ENCODE results near the gene ADM2. TPM values are rescaled to one million over a fixed set of nuclear protein-coding genes. Genes with fewer than 3 reads are reported as not detected.
A peak's percentile ranks its signal among the peaks of the same experiment; 100 is the strongest.

Gene ADM2
- total and polyA plus RNA-seq, 3 experiments from 2014 or later: 0.24 to 3.5 (median 3.4) TPM

GRCh38 chr22:50437511-50438304, 43.6 kb upstream of the ADM2 start:
- no peaks in the 10 kb centered on the region for H3K9me3 ChIP-seq (ENCODE audit: low read length)
- Mint-ChIP-seq H3K4me3 (no peak overlapping the region), H3K27me3 (no peaks in the 10 kb centered on the region), H3K9me3 (no peaks in the 10 kb centered on the region), H3K4me1 (peaks cover 0 to 3% (median 0%) of the 10 kb centered on the region in 3 donors), H3K27ac (peak overlapping the region in 2 of 8 donors; percentile 14 to 50), H3K36me3 (peaks cover 0 to 65% (median 2%) of the 10 kb centered on the region in 3 donors)
- no peaks in the 10 kb centered on the region for H3K4me1 ChIP-seq (ENCODE audit: insufficient read depth, low read length)
- H3K27ac ChIP-seq (ENCODE audit: low read depth, low read length): no peak overlapping the region
- no peak for DNase-seq
- ChIA-PET CTCF (interaction anchor here (1.8 kb wide), 1 partner anchor 60 kb away, joined by 8 read pairs; no protein-coding TSS in a partner anchor), POLR2A (no interaction called here)
- H3K4me3 ChIP-seq (ENCODE audit: low read length): no peak overlapping the region
- peaks cover 5% of the 10 kb centered on the region for H3K36me3 ChIP-seq (ENCODE audit: insufficient read depth, low read length)
- H3K27me3 ChIP-seq (ENCODE audit: insufficient read depth, low read length, poor library complexity, severe bottlenecking): no peaks in the 10 kb centered on the region

DNA sequence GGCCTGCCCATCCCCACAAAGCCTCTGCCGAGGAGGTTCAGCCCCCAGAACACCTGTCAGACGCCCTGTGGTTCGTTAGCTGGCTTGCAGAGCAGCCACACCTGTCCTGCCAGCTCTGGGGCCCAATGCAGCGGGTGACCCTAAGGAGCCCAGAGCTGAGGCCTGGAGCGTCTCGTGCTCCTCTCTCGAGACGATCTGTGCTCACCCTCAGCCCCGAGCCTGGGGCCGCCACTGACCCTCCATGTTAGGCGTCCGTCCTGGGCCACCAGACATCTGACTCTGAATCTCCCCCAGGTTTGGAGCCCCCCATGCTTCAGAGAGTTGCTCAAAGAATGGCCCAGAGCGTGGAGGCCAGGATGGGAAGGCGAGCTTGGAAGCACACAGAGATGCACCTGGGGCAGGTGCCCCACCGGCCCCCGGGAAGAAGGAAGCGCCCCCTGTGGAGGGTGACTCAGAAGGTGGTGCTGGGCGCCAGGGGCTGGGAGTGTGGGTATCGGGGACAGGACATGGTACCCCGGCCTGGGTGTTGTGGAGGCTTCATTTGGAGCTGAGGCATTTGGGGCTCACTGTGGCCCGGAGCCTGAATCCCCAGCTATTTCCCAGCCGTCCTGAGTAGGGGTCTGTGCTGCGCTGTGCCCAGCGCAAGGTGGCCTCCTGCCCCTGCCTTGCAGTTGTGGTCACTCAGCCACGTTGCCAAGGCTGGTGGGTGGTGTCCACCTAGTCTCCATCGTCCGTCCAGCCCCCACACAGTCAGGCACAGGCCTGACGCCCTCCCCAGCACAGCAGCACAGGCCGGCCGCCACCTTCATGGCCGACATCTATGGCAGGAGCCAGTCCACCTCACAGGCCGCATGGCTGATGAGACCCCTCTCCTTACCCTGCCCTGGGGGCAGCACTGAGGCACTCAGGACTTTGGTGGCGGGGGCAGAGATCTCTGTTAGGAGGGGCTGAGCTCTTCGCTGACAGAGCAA, 42.8 kb upstream of the ADM2 start:
- Mint-ChIP-seq H3K27me3 (no peaks in the 10 kb centered on the region), H3K4me3 (no peak overlapping the region), H3K9me3 (no peaks in the 10 kb centered on the region), H3K27ac (peak overlapping the region in 1 of 8 donors; percentile 92), H3K4me1 (peaks cover 6 to 11% (median 7%) of the 10 kb centered on the region in 3 donors), H3K36me3 (peaks cover 0 to 69% (median 4%) of the 10 kb centered on the region in 3 donors)
- H3K36me3 ChIP-seq (ENCODE audit: insufficient read depth, low read length): peaks cover 5% of the 10 kb centered on the region
- ChIA-PET POLR2A (no interaction called here), CTCF (interaction anchor here (1.8 kb wide), 1 partner anchor 59 kb away, joined by 8 read pairs; no protein-coding TSS in a partner anchor)
- no peak overlapping the region for H3K27ac ChIP-seq (ENCODE audit: low read depth, low read length)
- H3K4me1 ChIP-seq (ENCODE audit: insufficient read depth, low read length): no peaks in the 10 kb centered on the region
- DNase-seq: peak in 1 of 5 donors; percentile 52
- no peaks in the 10 kb centered on the region for H3K9me3 ChIP-seq (ENCODE audit: low read length)
- no peaks in the 10 kb centered on the region for H3K27me3 ChIP-seq (ENCODE audit: insufficient read depth, low read length, poor library complexity, severe bottlenecking)
- H3K4me3 ChIP-seq (ENCODE audit: low read length): no peak overlapping the region

DNA sequence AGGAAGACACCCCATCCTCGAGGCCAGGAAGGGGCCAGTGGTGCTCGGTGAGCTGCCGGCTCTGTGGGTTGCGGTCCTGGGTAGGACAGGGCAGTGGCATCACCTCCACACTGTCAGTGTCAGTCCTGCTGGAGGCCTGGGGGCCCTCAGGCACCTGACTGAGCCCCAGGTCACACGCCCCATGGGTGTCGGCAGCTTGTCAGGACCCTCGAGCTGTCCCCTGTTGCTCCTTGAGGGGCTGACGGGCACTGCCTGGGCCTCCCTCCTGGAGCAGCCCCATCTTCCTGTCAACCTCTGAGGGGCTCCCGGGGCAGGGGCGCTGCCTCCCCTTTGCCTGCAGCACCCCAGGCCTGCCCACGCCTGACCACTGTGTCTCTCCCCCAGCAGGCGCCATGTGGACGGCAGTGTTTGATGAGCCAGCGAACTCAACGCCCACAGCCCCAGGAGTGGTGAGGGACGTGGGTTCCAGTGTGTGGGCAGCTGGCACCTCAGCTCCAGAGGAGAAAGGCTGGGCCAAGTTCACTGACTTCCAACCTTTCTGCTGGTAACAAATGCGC, 42.0 kb upstream of the ADM2 start:
- POLR2A ChIA-PET: no interaction called here
- CTCF ChIA-PET: interaction anchor here (1.8 kb wide), 1 partner anchor 59 kb away, joined by 8 read pairs; no protein-coding TSS in a partner anchor
- Mint-ChIP-seq H3K36me3 (peaks cover 0 to 69% (median 4%) of the 10 kb centered on the region in 3 donors), H3K4me1 (peaks cover 6 to 17% (median 7%) of the 10 kb centered on the region in 3 donors), H3K4me3 (no peak overlapping the region), H3K27me3 (no peaks in the 10 kb centered on the region), H3K9me3 (no peaks in the 10 kb centered on the region), H3K27ac (peak overlapping the region in 2 of 8 donors; percentile 15 to 92)
- Histone ChIP-seq H3K4me3 (ENCODE audit: low read length) (no peak overlapping the region), H3K27me3 (ENCODE audit: insufficient read depth, low read length, poor library complexity, severe bottlenecking) (no peaks in the 10 kb centered on the region), H3K9me3 (ENCODE audit: low read length) (no peaks in the 10 kb centered on the region), H3K4me1 (ENCODE audit: insufficient read depth, low read length) (no peaks in the 10 kb centered on the region), H3K36me3 (ENCODE audit: insufficient read depth, low read length) (peaks cover 5% of the 10 kb centered on the region), H3K27ac (ENCODE audit: low read depth, low read length) (no peak overlapping the region)
- DNase-seq: no peak

GRCh38 chr22:50439871-50440331, 41.4 kb upstream of the ADM2 start:
- Histone ChIP-seq H3K9me3 (ENCODE audit: low read length) (no peaks in the 10 kb centered on the region), H3K27ac (ENCODE audit: low read depth, low read length) (no peak overlapping the region), H3K27me3 (ENCODE audit: insufficient read depth, low read length, poor library complexity, severe bottlenecking) (no peaks in the 10 kb centered on the region), H3K4me1 (ENCODE audit: insufficient read depth, low read length) (peaks cover 4% of the 10 kb centered on the region), H3K36me3 (ENCODE audit: insufficient read depth, low read length) (peaks cover 5% of the 10 kb centered on the region), H3K4me3 (ENCODE audit: low read length) (no peak overlapping the region)
- ChIA-PET POLR2A (no interaction called here), CTCF (interaction anchor here (1.0 kb wide), 1 partner anchor 18 kb away, joined by 3 read pairs; no protein-coding TSS in a partner anchor)
- H3K27me3 Mint-ChIP-seq: no peaks in the 10 kb centered on the region
- H3K4me1 Mint-ChIP-seq: peaks cover 10 to 23% (median 11%) of the 10 kb centered on the region in 3 donors
- H3K9me3 Mint-ChIP-seq: no peaks in the 10 kb centered on the region
- H3K4me3 Mint-ChIP-seq: no peak overlapping the region
- no peak for DNase-seq
- peaks cover 0 to 67% (median 4%) of the 10 kb centered on the region in 3 donors for H3K36me3 Mint-ChIP-seq
- peak overlapping the region in 2 of 8 donors; percentile 41 to 82 for H3K27ac Mint-ChIP-seq

DNA sequence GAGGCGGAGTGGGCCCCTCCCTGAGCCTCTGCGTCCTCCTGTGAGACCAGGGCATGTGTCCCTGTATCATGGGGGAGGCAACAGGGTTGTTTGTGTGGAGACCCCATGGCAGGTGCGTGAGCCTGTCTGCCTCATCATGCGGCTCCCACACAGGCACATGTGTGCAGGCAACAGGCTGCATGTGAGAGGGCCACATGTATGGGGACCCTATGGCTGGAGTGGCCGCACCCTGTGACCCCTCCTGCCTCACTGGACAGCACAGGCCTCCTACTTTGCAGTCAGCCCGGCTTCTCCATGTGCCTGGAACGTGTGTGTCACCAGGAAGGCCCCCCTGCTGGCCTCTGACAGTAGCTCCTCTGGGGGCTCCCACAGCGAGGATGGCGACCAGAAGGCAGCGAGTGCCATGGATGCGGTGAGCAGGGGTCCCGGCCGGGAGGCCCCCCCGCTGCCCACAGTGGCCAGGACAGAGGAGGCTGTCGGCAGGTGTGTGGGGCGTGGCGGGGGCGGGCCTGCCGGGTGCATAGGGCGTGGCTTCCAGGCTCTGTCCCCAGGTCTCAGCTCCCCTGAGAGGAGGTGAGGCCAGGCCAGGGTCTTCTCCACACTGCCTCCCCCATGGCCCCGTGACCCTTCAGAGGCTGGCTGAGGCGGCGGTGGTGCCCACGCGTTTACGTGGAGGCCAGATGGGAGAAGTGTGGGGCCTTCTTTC, 40.6 kb upstream of the ADM2 start:
- Mint-ChIP-seq H3K4me1 (peaks cover 18 to 30% (median 19%) of the 10 kb centered on the region in 3 donors), H3K36me3 (peaks cover 0 to 65% (median 2%) of the 10 kb centered on the region in 3 donors), H3K27ac (no peak overlapping the region), H3K4me3 (no peak overlapping the region), H3K27me3 (no peaks in the 10 kb centered on the region), H3K9me3 (no peaks in the 10 kb centered on the region)
- Histone ChIP-seq H3K27me3 (ENCODE audit: insufficient read depth, low read length, poor library complexity, severe bottlenecking) (no peaks in the 10 kb centered on the region), H3K36me3 (ENCODE audit: insufficient read depth, low read length) (peaks cover 5% of the 10 kb centered on the region), H3K27ac (ENCODE audit: low read depth, low read length) (no peak overlapping the region), H3K9me3 (ENCODE audit: low read length) (no peaks in the 10 kb centered on the region), H3K4me3 (ENCODE audit: low read length) (no peak overlapping the region), H3K4me1 (ENCODE audit: insufficient read depth, low read length) (peaks cover 12% of the 10 kb centered on the region)
- DNase-seq: no peak
- POLR2A ChIA-PET: no interaction called here
- CTCF ChIA-PET: interaction anchor here (0.6 to 1.0 kb wide), 2 partner anchors 17 to 165 kb away, joined by 3 read pairs; no protein-coding TSS in a partner anchor

- Mint-ChIP-seq H3K27me3 (no peaks in the 10 kb centered on the region), H3K4me1 (peaks cover 21 to 34% (median 22%) of the 10 kb centered on the region in 3 donors), H3K9me3 (no peaks in the 10 kb centered on the region), H3K4me3 (no peak overlapping the region), H3K27ac (peak overlapping the region in 1 of 8 donors; percentile 2), H3K36me3 (peaks cover 0 to 65% (median 2%) of the 10 kb centered on the region in 3 donors)
- Histone ChIP-seq H3K4me3 (ENCODE audit: low read length) (no peak overlapping the region), H3K27me3 (ENCODE audit: insufficient read depth, low read length, poor library complexity, severe bottlenecking) (no peaks in the 10 kb centered on the region), H3K27ac (ENCODE audit: low read depth, low read length) (no peak overlapping the region), H3K4me1 (ENCODE audit: insufficient read depth, low read length) (peaks cover 19% of the 10 kb centered on the region), H3K36me3 (ENCODE audit: insufficient read depth, low read length) (peaks cover 5% of the 10 kb centered on the region), H3K9me3 (ENCODE audit: low read length) (no peaks in the 10 kb centered on the region)
- no peak for DNase-seq
- ChIA-PET CTCF (interaction anchor here (2.2 to 3.1 kb wide), 2 partner anchors 31 to 57 kb away, joined by 6 to 11 read pairs; no protein-coding TSS in a partner anchor), POLR2A (no interaction called here)
Observed at GRCh38 chr22:50441428-50441993, 39.8 kb upstream of the ADM2 start.

GRCh38 chr22:50443197-50443596, 38.1 kb upstream of the ADM2 start:
- ChIA-PET CTCF (interaction anchor here (2.2 to 3.1 kb wide), 3 partner anchors 27 to 55 kb away, joined by 6 to 14 read pairs (median 11); no protein-coding TSS in a partner anchor), POLR2A (no interaction called here)
- Mint-ChIP-seq H3K36me3 (peaks cover 0 to 64% (median 2%) of the 10 kb centered on the region in 3 donors), H3K27me3 (no peaks in the 10 kb centered on the region), H3K27ac (peak overlapping the region; percentile 71 to 95 (median 82)), H3K4me1 (peaks cover 21 to 34% (median 22%) of the 10 kb centered on the region in 3 donors), H3K9me3 (no peaks in the 10 kb centered on the region), H3K4me3 (peak overlapping the region in 3 of 7 donors; percentile 17 to 24 (median 23))
- H3K27ac ChIP-seq (ENCODE audit: low read depth, low read length): no peak overlapping the region
- no peaks in the 10 kb centered on the region for H3K9me3 ChIP-seq (ENCODE audit: low read length)
- H3K4me1 ChIP-seq (ENCODE audit: insufficient read depth, low read length): peaks cover 19% of the 10 kb centered on the region
- no peaks in the 10 kb centered on the region for H3K27me3 ChIP-seq (ENCODE audit: insufficient read depth, low read length, poor library complexity, severe bottlenecking)
- H3K36me3 ChIP-seq (ENCODE audit: insufficient read depth, low read length): peaks cover 10% of the 10 kb centered on the region
- H3K4me3 ChIP-seq (ENCODE audit: low read length): no peak overlapping the region
- DNase-seq: peak in 2 of 5 donors; percentile 39 to 54

All from CD8-positive, alpha-beta memory T cell (primary cell).